H54 (cell line): ENCODE measurements around the gene AUTS2.
"Not testable (repeated sequence)": the region's sequence is repeated elsewhere in the genome, so short reads cannot be mapped to it uniquely, and the experiment has no call there.

Experiments used
- DNase-seq: peaks from one replicate; pipeline ENCODE4 v3.0.0; 2011; ENCODE audit warnings: low spot score, mixed read lengths; ENCODE audit not compliant: insufficient read length
- FAIRE-seq: peaks from 3 replicates; lab custom pipeline; 2011; peaks lifted over from hg19 to GRCh38; lab: Jason Lieb, UNC
- POLR2A ChIP-seq: IDR thresholded peaks from 2 replicates; pipeline ENCODE4 v1.6.1; 2011; ENCODE audit warnings: low read depth, mild to moderate bottlenecking, low read length

AUTS2 gene

DNA sequence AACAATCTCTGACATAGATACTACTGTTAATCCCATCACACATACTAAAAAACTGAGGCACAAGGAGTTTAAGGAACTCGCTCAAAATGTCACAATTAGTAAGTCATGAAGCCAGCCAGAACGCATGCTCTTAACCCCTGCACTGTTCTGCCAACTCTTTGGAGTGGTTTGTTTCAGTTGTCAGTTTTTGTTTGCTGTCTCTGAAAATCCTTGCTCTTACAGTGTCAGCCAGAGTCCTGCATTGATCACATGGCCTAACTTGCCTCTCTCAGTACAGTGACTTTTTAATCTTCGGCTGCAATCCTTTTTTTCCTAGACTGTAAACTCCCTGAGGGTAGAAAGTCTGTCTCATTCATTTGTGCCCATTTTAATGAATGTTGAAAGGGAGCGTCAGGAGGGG is 753.8 kb downstream of the AUTS2 start:
- DNase-seq (no peak), FAIRE-seq (no peak)
- no peak for TF ChIP-seq POLR2A

DNA sequence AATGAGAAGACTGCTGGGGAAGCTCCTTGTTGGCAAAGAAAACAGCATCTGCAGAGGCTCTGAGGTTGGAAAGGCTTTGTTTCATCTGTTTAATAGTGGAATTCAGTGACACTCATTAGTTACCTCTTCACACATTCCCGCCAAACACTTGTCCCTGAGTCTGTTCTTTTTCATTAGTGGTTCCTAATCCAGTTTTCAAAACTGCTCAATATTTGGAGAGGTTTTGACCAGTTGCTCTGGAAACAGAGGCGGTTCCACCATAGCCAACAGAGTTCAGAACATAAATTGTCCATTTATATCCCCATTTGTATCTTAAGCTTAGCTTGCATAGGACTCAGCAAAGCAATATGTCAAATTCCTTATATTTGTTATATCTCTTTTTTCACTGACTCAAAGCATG is 754.6 kb downstream of the AUTS2 start:
- no peak for TF ChIP-seq POLR2A
- DNase-seq (no peak), FAIRE-seq (no peak)

DNA sequence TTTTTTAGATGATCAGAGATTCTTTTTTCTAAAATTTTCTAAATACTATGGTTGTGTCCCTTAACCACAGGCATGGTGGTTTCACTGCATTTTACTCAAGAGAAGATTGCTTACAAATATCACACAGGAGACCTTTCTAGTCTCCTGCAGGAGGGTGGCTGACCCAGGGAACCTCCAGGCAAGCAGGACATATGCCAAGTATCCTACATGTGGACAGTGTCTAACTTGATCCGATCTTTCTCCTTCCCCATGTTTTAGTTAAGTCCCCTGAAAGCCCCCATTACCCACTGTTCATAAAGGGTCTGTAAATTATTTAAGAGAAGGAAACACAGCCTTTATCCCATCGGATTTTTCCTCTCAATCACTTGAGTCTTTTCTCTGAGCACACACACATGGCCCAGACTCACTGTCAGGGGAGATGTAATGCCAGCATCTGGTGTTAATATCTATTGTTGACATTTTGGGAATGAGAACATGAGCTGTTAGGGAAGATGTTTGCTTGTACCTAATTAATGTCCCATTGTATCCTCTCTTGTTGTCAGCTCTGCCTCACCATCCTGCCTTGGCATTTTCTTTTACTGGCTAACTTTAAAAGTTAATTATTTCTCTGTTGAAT is 755.2 kb downstream of the AUTS2 start:
- no peak for FAIRE-seq
- no peak for TF ChIP-seq POLR2A
- DNase-seq = no peak

DNA sequence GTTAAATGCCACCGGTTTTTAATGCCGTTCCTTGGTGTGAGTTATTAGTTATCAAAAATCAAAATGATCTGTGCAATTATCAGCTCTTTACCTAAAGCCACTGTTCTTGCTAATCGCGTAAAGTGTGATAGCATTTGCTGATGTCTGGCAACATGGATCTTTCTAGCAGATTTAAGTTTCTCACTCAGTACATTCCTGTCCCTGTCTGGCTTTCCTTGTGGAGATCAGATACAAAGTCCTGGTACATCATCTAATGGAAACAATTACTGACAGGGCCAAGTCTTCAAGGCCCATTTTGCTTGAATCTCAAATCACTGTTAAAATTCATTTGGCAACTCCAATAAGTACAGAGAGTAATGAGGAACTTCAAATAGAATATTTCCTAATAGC is 755.7 kb downstream of the AUTS2 start:
- no peak for TF ChIP-seq POLR2A
- DNase-seq (no peak), FAIRE-seq (no peak)

DNA sequence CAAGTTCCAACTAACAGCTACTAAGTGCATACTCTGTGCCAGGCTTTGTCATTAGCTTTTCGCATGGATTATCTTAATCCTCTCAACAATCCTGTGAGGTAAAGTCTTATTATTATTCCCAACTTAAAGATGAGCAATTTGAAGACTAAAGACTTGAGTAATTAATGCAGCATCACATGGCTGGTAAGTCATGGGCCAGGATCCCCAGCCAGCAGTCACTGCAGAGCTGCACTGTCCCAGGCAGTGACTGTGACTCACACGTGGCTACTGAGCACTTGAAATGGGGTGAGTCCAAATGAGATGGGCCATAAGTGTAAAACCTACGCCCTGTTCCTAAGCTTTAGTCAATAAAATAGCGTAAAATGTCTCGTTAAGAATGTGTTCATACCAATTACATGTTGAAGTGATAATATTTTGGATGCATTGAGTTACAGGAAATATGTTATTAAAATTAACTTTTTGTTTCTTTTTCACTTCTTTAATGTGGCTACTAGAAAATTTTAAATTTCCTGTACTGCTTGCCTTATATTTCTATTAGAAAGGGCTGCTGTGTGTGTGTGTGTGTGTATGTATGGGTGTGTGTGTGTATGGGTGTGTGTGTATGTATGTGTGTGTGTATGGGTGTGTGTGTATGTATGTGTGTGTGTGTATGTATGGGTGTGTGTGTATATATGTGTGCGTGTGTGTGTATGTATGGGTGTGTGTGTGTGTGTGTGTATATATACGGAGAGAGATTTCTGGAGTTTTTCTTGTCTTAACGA is 756.3 kb downstream of the AUTS2 start:
- DNase-seq = no peak
- no peak for TF ChIP-seq POLR2A
- no peak for FAIRE-seq

DNA sequence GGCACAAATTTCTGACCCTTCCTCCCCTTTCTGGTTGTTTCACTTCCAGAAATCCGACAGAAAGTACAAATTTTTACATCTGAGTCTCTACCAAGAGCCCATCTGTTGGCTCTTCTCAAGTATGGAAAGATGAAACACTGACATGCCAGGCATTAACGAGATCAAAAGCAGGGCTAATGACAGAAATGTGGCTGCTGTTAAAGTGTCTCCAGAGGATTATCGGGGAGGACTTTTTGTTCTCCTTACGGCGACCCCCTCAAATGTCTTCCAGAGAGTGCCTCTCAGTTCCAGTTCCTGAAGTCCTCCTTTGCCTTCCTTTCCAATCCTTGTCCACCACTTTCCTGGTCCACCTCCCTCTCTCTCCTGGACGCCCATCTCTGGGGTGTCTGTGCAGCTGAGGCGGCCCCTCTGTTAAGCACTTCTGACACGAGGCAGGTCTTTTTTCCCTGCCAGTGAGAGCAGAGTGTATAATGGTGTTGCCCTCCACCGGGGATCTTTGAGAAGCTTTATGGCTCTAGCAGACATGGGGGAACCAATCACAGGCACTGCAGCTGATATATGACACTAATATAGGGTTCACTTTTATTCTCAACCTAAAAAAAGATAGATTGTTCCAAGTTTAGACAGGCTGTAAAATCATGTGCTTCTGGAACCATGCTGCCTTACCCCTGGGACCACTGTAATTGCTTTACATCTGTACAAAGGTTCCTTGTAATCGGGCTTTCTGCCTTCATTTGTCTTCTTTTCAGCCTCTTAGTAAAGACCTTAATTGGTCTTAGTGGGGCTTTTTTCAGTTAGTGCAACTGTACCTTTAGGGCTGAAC is 757.1 kb downstream of the AUTS2 start:
- TF ChIP-seq POLR2A = no peak
- FAIRE-seq (no peak), DNase-seq (no peak)

DNA sequence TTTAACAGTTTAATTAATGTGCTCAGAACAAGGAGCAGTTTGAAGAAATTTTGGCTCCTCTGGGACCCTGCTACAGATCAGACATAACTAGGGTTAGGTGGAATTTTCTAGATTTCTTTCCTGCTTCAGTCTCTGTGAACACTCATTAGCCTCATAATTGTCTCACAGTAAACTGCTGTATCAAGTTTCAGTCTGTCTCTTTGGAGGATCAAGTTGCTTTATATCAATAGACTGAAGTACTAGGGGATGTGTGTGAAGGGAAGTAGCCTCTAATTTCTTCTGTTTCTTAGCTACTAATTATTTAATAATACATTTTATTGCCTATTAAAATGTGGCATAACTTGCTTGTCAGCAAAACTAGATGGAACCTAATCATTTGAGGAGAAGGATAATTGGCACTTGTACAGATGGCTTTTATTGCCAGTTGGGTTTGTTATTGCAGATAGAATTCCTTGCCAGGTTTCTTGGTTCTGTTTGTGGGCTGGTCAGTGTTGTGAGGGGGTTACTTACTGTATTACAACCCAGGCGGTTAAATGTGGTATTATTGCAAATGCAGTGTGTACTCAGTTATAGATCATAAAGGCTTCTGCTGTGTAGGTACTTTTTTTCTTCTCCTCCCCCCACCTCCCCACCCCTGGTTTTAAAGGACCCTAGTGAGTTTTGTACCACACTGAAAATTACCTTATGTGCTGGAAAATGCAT is 758.0 kb downstream of the AUTS2 start:
- no peak for TF ChIP-seq POLR2A
- FAIRE-seq (no peak), DNase-seq (no peak)

DNA sequence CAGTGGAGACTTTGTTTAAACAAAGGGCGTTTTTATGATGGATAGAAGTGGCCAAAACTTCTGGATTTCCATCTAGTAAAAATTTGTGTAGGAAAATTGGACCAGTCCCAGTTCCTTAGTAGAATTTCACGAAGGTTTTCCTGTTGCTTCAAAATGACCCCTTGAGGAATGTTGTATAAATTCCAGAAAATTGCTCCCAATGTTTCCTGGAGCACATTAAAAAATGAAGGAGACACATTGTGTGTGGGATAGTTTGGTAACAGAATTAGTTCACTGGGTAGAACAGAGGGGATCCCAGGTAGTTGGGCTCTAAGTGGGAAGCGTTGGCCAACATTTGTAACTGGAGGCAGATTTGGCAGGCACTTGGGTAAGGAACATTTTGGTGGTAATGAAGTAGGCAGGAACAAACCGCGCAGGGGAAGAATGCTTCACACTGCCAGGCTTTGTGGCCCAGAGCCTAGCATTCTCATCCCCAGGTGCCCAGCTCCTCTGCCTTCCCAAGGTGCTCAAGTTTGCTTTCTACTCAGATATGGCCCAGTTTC is 758.6 kb downstream of the AUTS2 start:
- no peak for TF ChIP-seq POLR2A
- FAIRE-seq = no peak
- no peak for DNase-seq

DNA sequence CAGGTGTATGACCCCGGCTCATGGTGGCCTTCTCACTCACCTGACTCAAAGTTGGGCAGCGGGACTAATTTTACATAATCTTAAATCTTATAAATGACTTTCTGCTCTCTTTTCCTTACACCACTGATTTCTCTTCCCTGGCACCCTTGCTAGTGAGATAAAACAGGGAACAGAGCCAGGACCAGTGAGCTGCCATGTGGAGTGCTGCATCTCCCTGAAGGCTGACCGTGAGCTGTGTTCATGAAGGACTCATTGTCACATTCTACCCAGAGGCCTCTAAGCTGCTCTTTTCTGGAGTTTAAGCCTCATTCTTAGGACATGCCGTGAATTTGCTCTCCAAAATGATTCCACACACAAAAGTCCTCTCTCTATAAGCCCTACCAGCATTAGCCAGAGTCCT is 762.3 kb downstream of the AUTS2 start:
- FAIRE-seq (no peak), DNase-seq (no peak)
- TF ChIP-seq POLR2A = no peak

DNA sequence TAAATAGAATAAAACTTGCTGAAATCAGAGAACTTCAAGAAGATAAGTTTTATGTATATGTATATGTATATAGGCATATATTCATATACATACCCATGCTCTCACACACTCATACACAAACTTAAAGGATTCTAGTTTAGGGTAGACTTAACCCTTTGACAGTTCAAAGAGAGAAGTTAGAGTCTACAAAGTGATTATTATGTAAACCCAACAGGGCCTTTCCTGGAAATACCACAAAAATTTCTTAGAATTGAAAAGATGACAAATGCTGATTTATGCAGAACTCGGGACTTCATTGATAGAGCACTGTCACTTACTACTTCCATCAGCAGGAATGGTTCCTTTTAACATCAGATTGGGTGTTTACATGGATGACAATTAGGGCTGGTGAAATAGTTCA is 763.5 kb downstream of the AUTS2 start:
- no peak for FAIRE-seq
- no peak for DNase-seq
- TF ChIP-seq POLR2A = no peak

DNA sequence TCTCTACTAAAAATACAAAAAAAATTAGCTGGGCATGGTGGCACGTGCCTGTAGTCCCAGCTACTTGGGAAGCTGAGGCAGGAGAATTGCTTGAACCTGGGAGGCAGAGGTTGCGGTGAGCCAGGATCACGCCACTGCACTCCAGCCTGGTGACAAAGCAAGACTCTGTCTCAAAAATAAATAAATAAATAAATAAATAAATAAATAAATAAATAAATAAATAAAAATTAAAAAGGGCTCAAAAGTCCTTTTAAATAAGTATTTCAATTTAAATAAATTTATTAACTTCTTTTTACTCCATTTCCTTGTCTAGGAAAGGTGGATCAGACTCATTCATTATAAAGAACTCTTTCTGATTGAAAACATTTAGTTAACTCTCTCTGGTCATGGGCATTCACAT is 766.1 kb downstream of the AUTS2 start:
- not testable (repeated sequence) for DNase-seq, FAIRE-seq

DNA sequence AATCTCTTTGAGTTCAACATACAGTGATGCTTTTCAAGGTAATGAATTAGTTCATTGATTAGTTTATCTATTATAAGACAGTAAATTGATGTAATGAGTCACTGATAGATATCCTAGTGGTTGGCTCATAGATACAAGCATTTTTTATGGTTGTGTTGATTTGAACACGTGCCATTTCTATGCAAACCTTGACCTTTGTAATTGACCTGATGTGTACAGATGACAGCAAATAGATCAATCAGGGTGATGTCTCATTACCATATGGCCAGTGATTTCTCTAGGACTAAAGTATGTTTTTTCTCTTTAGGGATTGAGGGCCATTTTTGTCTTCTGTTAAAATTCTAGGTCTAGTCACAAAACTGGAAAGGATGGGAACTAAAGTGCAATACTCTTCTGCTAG is 773.4 kb downstream of the AUTS2 start:
- TF ChIP-seq POLR2A = no peak
- FAIRE-seq (no peak), DNase-seq (no peak)

DNA sequence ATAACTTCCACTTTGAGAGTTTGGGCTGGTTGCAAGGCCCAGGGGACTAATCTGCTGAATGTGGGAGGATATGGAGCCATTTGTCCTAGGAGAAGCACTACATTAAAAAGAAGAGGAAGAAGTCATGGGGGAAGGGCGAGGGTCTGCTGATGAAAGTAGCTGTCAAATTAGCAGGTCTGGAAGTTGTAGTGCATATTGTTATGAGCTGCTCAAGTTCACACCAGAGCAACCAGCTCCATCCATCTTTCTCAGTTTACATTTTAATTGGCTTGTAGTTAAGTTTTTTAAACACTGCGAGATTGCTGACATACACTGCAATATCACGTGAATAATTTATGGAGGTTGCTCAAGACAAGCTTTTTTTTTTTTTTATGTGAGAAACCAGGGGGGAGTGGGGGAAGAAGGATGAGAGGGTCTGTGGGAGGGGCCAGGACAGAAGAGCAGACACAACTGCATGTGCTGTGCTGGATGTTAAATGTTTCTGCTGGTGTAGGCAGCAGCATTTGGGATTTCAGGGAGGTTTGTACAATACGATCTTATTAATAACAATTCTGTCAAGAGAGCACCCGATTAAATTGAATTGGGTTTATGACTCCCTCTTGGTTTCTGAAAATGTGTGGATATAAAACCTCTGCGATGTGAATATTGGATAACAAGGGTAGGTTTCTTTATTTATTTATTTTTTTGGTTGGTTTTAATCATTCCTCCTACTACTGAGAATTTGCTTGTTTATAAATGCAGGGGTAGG is 774.7 kb downstream of the AUTS2 start:
- FAIRE-seq = no peak
- TF ChIP-seq POLR2A = no peak
- no peak for DNase-seq
